Mononuclear cell (primary cell): ENCODE data around the gene KIF12. TPM values are rescaled to one million over a fixed set of nuclear protein-coding genes. Genes with fewer than 3 reads are reported as not detected.

Source experiments
- H3K27me3 ChIP-seq: 2 replicates; pipeline ENCODE4 v1.6.0; 2011; ENCODE audit warnings: low read length, control low read depth; ENCODE audit not compliant: insufficient read depth
- H3K4me1 ChIP-seq: 2 replicates; pipeline ENCODE4 v1.5.1; 2011; ENCODE audit warnings: mild to moderate bottlenecking, low read length, control low read depth; ENCODE audit not compliant: insufficient read depth
- H3K4me3 ChIP-seq: 2 replicates; pipeline ENCODE4 v1.5.1; 2011; ENCODE audit warnings: mild to moderate bottlenecking, low read length, moderate library complexity
- H3K9me3 ChIP-seq: 2 replicates; pipeline ENCODE4 v1.5.1; 2011; ENCODE audit warnings: low read depth, mild to moderate bottlenecking, control low read depth, low read length
- total RNA-seq: library from RNA; depleted of rRNA; stranded (reverse); fragments of >200 nt; gene quantifications from one replicate; pipeline ENCODE4 v1.2.3, GENCODE V29; 2012

Gene KIF12
- total RNA-seq, 1 donor: not detected

GRCh38 chr9:114117614-114117995, 18.5 kb upstream of the KIF12 start:
- H3K9me3 ChIP-seq: no peaks in the 10 kb centered on the region
- no peak overlapping the region for H3K4me3 ChIP-seq
- H3K4me1 ChIP-seq: no peaks in the 10 kb centered on the region
- H3K27me3 ChIP-seq: no peaks in the 10 kb centered on the region

- no peaks in the 10 kb centered on the region for H3K9me3 ChIP-seq
- H3K4me1 ChIP-seq: no peaks in the 10 kb centered on the region
- H3K27me3 ChIP-seq: no peaks in the 10 kb centered on the region
- no peak overlapping the region for H3K4me3 ChIP-seq
Measured at GRCh38 chr9:114116126-114116747, 17.1 kb upstream of the KIF12 start.

DNA sequence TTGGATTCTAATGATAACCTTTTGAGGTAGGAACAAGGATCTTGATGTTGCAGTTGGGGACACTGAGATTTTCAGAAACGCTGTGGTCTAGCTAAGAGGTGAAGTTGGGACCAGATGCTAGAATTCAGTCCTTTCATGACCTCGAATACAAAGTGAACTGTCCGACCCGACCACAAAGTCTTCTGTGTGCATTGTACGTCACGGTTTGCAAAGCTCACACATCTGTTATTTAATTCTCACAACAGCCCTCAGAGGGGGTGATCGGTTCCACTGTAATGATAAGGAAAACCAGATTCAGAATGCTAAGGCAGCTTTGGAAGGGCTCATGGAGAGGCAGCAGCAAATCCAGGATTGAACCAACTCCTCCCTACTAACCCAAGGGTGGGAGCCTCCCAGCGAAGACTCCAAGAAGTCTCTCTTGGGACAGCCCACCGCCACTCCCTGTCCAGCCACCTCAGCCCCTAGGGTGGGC, 16.6 kb upstream of the KIF12 start:
- Histone ChIP-seq H3K27me3 (no peaks in the 10 kb centered on the region), H3K4me1 (no peaks in the 10 kb centered on the region), H3K4me3 (no peak overlapping the region), H3K9me3 (no peaks in the 10 kb centered on the region)

DNA sequence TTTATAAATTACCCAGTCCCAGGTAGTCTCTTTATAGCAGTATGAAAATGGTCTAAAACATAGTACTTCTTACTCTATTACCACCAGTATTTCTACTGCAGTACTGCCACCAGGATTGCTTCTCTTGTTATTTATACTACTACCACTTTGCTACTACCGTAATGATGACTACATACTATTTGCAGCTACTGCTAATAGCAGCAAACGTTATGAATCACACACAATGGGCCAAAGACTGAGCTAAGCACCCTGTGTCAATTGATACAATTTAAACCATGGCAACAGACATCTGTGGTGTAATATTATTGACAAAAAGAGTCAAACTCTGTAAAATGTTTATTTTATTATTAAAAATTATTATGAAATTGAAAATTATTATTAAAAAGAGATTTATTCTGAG, 15.3 kb upstream of the KIF12 start:
- no peaks in the 10 kb centered on the region for H3K27me3 ChIP-seq
- no peaks in the 10 kb centered on the region for H3K4me1 ChIP-seq
- no peaks in the 10 kb centered on the region for H3K9me3 ChIP-seq
- no peak overlapping the region for H3K4me3 ChIP-seq

DNA sequence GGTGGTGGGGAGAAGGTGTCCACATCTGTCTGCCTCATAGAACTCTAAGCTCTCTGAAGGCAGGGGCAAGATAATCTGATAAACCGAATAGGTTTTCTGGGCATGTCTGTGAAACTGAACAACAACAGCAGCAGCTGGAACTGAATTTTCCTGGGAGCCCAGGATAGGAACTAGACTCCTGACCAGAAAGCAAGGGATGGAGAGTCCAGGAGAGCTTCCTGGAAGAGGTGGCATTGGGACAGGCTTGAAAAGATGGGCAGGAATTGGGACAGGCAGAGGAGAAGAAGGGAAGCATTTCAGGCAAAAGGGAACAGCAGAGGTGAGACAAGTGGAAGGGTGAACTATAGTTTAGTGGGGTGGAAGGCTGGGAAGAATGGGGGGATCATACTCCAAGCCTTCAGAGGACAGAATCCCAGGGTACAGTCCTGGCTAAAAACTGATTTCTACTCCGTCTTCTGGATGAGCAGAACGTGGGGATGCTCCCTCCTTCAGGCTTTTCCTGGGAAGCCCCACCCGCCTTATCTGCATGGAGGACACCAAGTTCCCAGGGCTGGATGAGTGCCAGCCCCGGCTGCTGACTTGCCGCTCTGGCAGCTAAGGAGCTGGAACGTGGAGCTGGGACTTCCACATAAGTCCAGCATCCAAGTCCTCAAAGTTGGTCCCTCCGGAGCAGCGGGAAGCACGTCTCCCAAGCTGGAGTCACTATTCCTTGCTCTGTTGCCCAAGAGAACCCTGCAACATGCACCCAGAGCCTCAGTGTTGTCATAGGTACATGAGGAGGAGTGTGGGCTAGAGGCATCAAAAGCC, 13.9 kb upstream of the KIF12 start:
- Histone ChIP-seq H3K4me3 (no peak overlapping the region), H3K27me3 (no peaks in the 10 kb centered on the region), H3K4me1 (no peaks in the 10 kb centered on the region), H3K9me3 (no peaks in the 10 kb centered on the region)

- Histone ChIP-seq H3K4me3 (no peak overlapping the region), H3K27me3 (no peaks in the 10 kb centered on the region), H3K9me3 (no peaks in the 10 kb centered on the region), H3K4me1 (no peaks in the 10 kb centered on the region)
Measured at GRCh38 chr9:114112325-114112724, 13.2 kb upstream of the KIF12 start.

- no peaks in the 10 kb centered on the region for H3K4me1 ChIP-seq
Measured at GRCh38 chr9:114110180-114110579, 11.1 kb upstream of the KIF12 start.

GRCh38 chr9:114109124-114109523, 10.0 kb upstream of the KIF12 start:
- Histone ChIP-seq H3K9me3 (no peaks in the 10 kb centered on the region), H3K27me3 (peaks cover 5% of the 10 kb centered on the region)

More at GRCh38 chr9:114110180-114110579, 11.1 kb upstream of the KIF12 start:
- peaks cover 2% of the 10 kb centered on the region for H3K27me3 ChIP-seq
- no peak overlapping the region for H3K4me3 ChIP-seq
- no peaks in the 10 kb centered on the region for H3K9me3 ChIP-seq

GRCh38 chr9:114108016-114108833, 9.1 kb upstream of the KIF12 start:
- Histone ChIP-seq H3K4me1 (no peaks in the 10 kb centered on the region), H3K4me3 (no peak overlapping the region)

More at GRCh38 chr9:114109124-114109523, 10.0 kb upstream of the KIF12 start:
- Histone ChIP-seq H3K4me3 (no peak overlapping the region), H3K4me1 (no peaks in the 10 kb centered on the region)

GRCh38 chr9:114107286-114108001, 8.4 kb upstream of the KIF12 start:
- no peaks in the 10 kb centered on the region for H3K4me1 ChIP-seq
- H3K27me3 ChIP-seq: peaks cover 5% of the 10 kb centered on the region
- H3K4me3 ChIP-seq: no peak overlapping the region
- H3K9me3 ChIP-seq: no peaks in the 10 kb centered on the region

More at GRCh38 chr9:114108016-114108833, 9.1 kb upstream of the KIF12 start:
- peaks cover 5% of the 10 kb centered on the region for H3K27me3 ChIP-seq
- no peaks in the 10 kb centered on the region for H3K9me3 ChIP-seq

DNA sequence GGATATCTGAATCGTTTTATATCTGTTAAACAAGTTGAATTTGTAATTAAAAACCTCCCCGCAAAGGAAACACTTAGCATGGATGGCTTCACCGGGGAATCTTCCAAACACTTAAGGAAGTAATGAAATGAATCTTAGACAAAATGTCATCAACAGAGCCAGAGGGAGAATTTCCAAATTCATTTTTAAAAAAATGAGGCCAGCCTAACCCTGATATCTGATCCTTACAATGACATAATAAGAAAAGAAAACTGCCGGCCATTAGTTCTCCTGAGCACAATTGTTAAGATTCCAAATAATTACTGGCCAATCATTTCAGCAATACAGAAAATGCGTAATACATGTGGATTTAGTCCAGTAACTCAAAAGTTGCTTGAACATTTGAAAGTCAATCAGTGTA, 6.1 kb upstream of the KIF12 start:
- Histone ChIP-seq H3K27me3 (peaks cover 5% of the 10 kb centered on the region), H3K4me3 (no peak overlapping the region), H3K9me3 (no peaks in the 10 kb centered on the region), H3K4me1 (no peaks in the 10 kb centered on the region)

DNA sequence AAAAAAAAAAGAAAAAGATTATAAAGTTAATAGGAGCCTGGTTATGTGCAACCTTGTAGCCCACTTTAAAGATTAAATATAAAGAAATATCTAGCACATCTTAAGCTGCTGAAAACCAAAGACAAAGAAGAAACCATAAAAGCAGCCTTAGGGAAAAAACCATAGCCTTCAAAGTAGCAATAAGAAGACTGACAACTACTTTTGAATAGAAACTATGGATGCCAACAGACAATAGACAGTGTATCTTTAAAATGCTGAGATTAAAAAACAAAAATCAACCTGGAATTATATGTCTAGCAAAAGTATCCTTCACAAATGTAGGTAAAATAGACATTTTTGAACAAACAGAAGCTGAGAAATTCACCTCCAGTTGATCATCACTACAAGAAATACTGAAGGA, 3.4 kb upstream of the KIF12 start:
- H3K4me3 ChIP-seq: no peak overlapping the region
- H3K4me1 ChIP-seq: peaks cover 6% of the 10 kb centered on the region
- peaks cover 11% of the 10 kb centered on the region for H3K27me3 ChIP-seq
- no peaks in the 10 kb centered on the region for H3K9me3 ChIP-seq

DNA sequence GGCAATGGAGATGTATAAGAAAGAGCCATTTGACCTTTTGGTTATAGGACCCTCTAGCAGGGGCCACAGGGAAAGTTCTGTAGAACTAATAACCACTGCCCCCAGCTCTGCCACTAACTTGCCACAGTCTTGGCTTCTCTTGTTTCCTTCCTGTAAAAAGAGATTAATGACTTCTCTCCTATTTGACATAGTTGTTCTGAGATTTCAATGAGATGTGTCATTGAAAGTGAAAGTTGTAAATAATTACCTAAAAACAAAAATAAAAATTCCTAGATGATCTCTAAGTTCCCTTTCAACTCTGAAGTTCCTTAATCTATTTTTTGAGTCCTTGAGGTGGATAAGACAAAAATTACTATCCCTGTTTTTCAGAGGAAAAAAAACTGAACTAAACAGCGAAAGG, 1.4 kb upstream of the KIF12 start:
- peaks cover 13% of the 10 kb centered on the region for H3K27me3 ChIP-seq
- peaks cover 6% of the 10 kb centered on the region for H3K4me1 ChIP-seq
- H3K4me3 ChIP-seq: no peak overlapping the region
- H3K9me3 ChIP-seq: no peaks in the 10 kb centered on the region

DNA sequence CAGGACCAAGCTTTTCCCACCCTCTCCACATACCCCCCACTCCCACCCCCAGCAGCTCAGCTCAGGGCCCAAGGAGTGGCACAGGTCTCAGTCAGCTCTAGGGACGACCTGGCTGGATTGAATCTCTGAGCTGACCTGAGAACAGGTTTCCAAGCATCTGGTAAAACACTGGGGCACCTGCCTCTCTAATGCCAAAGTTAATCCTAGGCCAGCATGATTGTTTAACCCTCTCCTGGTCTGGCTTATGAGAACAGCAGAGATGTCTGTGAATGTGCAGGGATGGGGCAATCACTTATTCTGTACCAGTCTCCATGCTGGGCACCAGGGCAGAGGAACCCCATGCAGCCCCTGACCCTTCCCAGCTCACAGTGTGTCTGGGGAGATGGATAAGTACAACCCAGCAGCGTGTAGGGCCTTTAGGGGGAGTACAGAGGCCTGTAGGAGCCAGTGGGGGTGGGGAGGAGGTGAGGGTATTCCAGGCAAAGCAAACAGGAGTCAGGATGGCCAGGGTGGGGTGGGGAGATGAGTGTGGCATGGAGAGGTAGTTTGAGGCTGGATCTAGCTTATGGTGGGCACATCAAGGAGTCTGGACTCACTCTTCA, 678 bp upstream of the KIF12 start:
- no peaks in the 10 kb centered on the region for H3K9me3 ChIP-seq
- peaks cover 8% of the 10 kb centered on the region for H3K27me3 ChIP-seq
- H3K4me3 ChIP-seq: no peak overlapping the region
- peaks cover 6% of the 10 kb centered on the region for H3K4me1 ChIP-seq
